Jurkat, Clone E6-1 (cell line): ENCODE measurements around the gene BLCAP.

Experiments used
- DNase-seq: peaks from one replicate; pipeline ENCODE4 v3.0.0-alpha.2; 2011; ENCODE audit warnings: low read depth, low spot score
- H3K4me3 ChIP-seq: 2 replicates; pipeline ENCODE4 v1.5.1; 2011; ENCODE audit warnings: mild to moderate bottlenecking, low read length, control low read depth, moderate library complexity

The BLCAP gene

GRCh38 chr20:37521061-37521771 is 6.5 kb downstream of the BLCAP start, which contains the start of gene NNAT:
TSS of gene NNAT (plus strand) at chr20:37521250. CDS start at chr20:37521332, 82 bp downstream.
- DNase-seq, result no peak
- H3K4me3 ChIP-seq, result no peak within 1 kb of the TSS

DNA sequence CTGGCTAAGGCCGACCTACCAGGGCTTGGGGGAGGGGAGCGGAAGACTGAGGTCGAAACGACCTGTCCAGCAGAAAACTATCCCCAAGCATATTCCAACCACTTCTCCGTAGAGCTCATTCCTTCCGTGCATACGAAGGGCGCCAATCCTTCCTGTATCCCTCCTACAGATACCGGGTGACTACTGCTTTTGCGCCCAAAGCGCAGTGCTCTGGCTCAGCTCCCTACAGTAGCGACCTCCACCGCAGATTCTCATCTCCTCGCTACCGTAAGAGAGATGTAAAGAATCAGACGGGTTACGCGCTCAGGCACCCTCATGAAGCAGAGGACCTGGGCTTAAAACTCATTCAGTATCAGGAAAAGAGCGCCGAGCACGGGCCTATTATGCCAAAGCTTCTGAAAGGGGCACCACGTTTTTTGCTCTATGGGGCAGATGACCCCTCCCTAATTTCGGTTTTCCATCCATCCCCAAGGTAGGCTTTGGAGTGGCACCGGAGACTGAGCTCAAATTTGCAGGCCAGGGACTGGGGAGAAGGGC is 7.2 kb downstream of the BLCAP start:
- H3K4me3 ChIP-seq, result no peak overlapping the region
- DNase-seq, result no peak

DNA sequence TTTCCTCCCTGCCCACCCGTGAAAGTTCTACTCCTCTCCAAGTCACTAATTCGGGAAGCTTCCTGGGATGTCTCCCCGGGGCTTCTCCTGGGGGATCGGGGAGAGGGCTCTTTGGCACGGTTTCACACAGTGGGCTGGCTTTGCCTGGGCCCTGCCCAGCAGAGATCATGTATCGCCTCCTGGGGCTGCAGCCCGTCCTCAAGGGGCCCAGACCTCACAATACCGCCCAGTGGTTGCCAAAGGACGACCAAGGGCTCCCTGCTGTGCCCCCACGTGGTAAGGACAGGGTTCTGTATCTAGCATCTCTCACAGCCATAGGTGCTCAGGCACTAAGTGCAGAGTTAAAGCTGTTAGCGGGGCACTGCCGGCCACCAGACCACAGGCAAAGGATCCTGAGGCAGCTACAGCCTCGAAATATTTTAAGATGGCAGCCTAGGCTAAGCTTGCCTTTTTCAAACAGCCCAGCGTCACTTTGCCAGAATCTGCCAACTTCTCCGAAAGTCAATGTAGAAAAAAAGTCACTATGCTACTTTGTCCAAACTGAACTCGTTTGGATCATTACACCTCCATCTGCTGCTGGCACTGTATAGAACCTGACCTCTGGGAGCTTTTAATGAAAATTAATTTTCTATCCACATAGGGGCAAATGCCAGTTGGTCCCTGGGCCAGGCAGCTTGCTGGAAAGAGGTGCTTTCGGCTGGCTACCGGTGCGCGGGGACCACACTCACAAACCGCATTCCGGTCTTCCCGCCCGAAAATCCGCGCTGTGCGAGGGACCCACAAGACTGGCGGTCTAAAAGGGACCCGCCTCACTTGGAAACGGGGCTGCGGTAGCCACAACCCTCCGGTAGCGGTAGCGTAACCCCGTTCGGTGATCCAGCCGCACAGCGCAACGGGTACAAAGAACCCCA is 7.9 kb downstream of the BLCAP start:
- DNase-seq, result no peak

DNA sequence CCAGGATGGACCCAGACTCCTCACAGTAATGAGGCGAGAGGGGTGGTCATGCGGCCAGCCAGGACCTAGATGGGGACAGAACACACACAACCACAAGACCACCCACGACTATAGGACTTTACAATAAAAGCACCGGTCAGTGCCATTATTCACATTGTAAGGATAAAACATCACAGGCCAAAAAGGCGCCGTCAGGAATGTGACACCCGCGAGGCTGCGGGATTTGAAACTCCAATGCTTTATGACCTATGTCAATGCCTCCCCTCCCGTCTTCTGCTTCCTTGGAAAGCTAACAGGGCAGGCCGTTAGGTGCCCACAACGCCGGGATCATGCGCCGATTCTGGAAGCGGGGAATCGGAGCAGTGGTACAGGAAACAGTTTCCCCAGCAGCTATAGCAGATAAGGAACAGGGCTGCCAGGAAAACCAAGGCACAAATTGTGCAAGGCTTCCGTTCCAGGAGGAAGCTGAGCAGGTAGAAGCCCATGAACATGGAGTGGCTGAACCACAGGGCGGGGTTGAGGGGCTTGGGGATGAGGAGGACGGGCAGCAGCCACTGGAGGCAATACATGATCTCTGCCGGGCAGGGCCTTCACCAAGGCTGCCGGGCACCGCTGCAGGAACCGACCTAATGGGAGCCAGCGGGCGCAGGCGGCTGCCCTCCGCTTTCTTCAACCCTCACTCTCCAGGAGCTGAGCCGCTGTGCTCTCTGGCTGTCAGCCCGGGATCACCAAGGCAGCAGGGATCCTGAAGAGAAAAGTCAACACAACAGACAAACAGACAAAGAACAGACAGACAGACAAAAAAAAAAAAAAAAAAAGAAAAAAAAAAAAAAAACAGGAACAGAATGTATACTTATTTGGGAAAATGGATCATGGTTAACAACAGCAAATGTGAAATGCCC is 8.8 kb downstream of the BLCAP start:
- no peak for DNase-seq
- H3K4me3 ChIP-seq, result no peak overlapping the region

More for the DNA sequence above, 7.9 kb downstream of the BLCAP start:
- no peak overlapping the region for H3K4me3 ChIP-seq

DNA sequence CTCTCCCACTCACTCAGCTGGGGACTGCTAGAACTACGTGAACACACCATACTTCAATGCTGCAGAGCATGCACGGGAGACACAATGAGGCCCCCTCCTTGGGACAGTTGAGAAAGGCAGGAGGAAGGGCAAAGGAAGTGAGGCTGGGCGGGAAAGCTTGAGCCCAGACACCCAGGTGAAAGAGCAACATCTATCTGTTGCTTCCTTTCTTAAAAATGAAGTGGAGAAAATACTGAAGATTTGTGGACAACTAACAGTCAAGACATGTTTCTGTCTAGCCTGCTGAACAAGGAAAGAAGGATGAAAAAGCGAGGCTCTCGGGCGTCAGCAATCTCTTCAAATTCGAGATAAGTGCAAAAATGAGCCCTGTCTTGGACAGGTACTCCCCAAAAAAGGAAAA is 9.6 kb downstream of the BLCAP start:
- H3K4me3 ChIP-seq, result no peak overlapping the region
- DNase-seq, result no peak

GRCh38 chr20:37516811-37517750 is 10.6 kb downstream of the BLCAP start:
- no peak for DNase-seq

GRCh38 chr20:37515876-37516275 is 11.8 kb downstream of the BLCAP start:
- no peak overlapping the region for H3K4me3 ChIP-seq
- no peak for DNase-seq

More at GRCh38 chr20:37516811-37517750, 10.6 kb downstream of the BLCAP start:
- H3K4me3 ChIP-seq, result no peak overlapping the region

- no peak for DNase-seq
- no peak overlapping the region for H3K4me3 ChIP-seq
These were observed 13.8 kb downstream of the BLCAP start for GRCh38 chr20:37513779-37514359.

DNA sequence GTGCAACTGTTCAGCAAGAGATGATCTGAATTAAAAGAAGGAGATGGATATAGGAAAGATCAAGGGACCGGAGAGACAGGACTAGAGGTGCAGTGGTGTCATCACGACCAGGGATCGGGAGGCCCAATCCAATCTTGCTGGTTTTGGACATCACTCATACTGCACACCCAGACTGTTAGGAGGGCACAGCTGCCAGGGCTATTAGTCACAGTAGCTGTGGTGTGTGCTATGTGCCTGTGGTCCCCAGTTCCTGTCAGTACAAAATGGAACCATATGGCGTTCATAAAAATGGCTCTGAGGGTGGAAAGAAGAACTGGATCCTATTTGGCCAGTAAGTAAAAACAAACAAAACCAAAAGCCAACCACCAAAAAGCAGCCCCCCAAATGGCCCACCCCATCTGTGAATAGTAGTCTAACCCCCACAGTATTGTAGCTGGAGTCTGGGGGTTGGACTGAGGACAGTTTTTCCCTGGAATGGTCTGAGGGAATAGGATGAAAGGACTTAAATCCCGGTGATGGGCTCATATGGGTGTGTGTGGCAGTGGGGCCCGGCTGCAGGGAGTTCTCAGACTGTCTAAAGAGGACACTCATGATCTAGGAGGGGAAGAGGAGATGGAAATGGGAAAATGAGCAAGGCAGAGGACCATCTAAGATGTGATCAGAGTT is 15.9 kb downstream of the BLCAP start:
- no peak overlapping the region for H3K4me3 ChIP-seq
- no peak for DNase-seq

- no peak overlapping the region for H3K4me3 ChIP-seq
- no peak for DNase-seq
These were observed 17.4 kb downstream of the BLCAP start for GRCh38 chr20:37510226-37510625.

GRCh38 chr20:37506152-37506725 is 21.4 kb downstream of the BLCAP start:
- DNase-seq, result no peak

DNA sequence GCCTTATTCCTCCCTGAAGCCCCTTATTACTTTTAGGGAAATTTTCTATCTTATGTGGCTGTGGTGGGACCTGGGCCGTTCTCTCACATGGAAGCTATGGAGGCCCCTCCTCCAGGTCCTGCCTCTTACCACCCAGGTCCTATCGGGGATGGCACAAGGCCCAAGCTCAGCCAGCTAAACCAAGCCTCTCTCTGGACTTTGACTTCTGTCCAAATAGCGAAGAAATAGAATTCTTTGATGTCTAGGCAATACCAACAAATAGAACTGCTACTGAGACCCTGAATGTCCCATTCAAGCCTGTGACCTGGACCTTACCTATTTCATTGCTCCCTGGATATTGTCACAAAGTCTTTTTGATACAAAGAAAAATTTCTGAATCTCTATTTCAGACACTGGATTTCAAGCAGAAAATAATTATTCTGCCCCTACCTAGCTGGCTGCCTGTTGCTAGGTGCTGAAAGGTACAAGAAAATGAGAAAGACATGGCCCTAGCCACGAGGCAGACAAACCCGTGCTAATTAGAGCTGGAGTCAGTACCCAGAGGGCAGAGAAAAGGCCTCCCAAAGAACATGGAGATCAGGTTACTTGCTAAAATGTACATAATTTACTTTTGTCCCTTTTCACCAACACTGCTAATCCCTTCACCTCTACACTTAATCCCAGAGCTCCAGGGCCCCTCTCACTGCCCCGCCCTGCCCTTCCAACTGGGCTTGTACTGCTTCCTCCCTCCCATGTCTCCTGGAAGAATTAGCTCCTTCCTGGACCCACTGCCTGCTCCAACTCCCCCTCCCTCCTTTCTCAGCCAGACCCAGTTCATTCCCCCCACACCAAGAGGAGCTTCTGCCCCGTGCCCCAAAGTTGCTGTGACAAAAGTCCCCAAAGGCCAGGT is 22.2 kb downstream of the BLCAP start:
- H3K4me3 ChIP-seq, result no peak overlapping the region
- DNase-seq, result no peak

More at GRCh38 chr20:37506152-37506725, 21.4 kb downstream of the BLCAP start:
- no peak overlapping the region for H3K4me3 ChIP-seq

GRCh38 chr20:37504404-37505096 is 23.1 kb downstream of the BLCAP start:
- no peak overlapping the region for H3K4me3 ChIP-seq
- no peak for DNase-seq

DNA sequence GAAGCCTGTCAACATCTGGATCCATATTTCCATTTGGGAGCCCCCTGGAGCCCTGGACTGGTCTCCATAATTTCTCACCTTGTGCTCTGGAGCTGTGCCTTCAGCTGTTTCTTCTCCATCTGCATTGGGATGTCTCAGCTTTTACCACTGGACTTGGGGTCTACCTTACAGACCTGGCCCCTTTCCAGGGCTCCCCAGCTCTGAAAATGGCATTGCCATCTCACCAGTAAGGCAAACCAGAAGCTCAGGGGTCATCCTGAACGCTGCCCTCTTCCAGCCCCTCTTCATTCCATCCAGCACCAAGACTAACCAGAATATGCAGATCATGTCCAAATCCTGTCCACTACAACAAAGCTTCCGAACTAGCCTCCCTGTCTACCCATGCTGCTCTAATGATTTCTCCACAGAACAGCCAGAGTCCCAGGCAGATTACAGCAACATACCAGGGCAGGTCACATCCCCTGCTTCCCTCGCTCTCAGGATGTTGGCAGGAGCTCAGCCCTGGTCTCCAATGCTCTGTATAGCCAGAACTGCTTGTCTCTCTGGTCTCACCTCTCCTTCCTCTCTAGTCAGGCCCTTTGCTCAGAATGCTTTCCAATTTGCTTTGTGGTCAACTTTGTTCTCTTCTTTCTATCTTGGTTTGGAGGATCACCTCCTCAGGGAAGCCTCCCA is 24.3 kb downstream of the BLCAP start:
- no peak overlapping the region for H3K4me3 ChIP-seq

DNA sequence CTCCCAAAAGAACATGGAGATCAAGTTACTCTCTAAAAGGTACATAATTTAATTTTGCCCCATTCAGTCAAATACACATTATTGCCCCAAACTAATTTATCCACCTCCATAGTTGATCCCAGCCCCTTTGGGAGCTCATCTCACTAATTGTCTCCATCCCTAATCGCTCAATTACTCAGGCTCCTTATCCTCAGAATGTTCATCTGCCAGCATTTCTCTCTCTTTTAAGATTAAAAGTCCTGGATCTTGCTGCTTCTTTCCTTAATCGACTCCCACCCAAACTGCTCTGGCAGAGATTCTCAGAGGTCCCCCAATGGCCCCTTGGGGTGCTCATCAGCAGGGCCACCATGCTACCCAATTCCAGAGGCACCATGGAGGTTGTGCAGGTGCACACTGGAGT is 25.0 kb downstream of the BLCAP start:
- DNase-seq, result no peak
- no peak overlapping the region for H3K4me3 ChIP-seq

More for the DNA sequence above, 24.3 kb downstream of the BLCAP start:
- DNase-seq, result no peak
